Suprapubic skin (tissue), 4 donors: Measurements from ENCODE around the gene KIF6. TPM values are rescaled to one million over a fixed set of nuclear protein-coding genes. Genes with fewer than 3 reads are reported as not detected.

Source experiments
- DNase-seq, 2 donors: peaks; one replicate each; pipeline ENCODE4 v3.0.0-alpha.2; 2019; ENCODE audit warnings: low spot score in 2 of 2
- H3K27ac ChIP-seq: fragments of 200-600 bp; sonication (generic); one replicate; pipeline ENCODE4 v1.5.1; 2019
- H3K27me3 ChIP-seq: fragments of 200-600 bp; sonication (generic); one replicate; pipeline ENCODE4 v1.5.1; 2019
- H3K36me3 ChIP-seq: fragments of 200-600 bp; sonication (generic); one replicate; pipeline ENCODE4 v1.5.1; 2019
- H3K4me1 ChIP-seq: fragments of 200-600 bp; sonication (generic); one replicate; pipeline ENCODE4 v1.5.1; 2019
- H3K4me3 ChIP-seq: fragments of 200-600 bp; sonication (generic); one replicate; pipeline ENCODE4 v1.5.1; 2019; ENCODE audit warnings: mild to moderate bottlenecking
- H3K9me3 ChIP-seq: fragments of 200-600 bp; sonication (generic); one replicate; pipeline ENCODE4 v1.5.1; 2019
- CTCF ChIP-seq, 2 donors: fragments of 200-600 bp in 1 of 2; fragments of 450-650 bp in 1 of 2; sonication (generic) in 1 of 2; IDR thresholded peaks; one replicate each; pipeline ENCODE4 v1.5.1; 2016 to 2019; ENCODE audit warnings: antibody characterized with exemption in 2 of 2, mild to moderate bottlenecking in 1 of 2, moderate library complexity in 1 of 2
- EP300 ChIP-seq: sonication (generic); formaldehyde crosslinking; IDR thresholded peaks from one replicate; pipeline ENCODE4 v1.6.1; 2017; ENCODE audit warnings: antibody characterized with exemption
- POLR2A ChIP-seq, 2 donors: fragments of 450-650 bp; IDR thresholded peaks; one replicate each; pipeline ENCODE4 v1.6.1; 2017; ENCODE audit warnings: antibody characterized with exemption in 2 of 2, mild to moderate bottlenecking in 2 of 2, moderate library complexity in 2 of 2
- POLR2AphosphoS5 ChIP-seq, 3 donors: sonication (generic); formaldehyde crosslinking; IDR thresholded peaks; one replicate each; pipeline ENCODE4 v1.6.1; 2017; ENCODE audit warnings: antibody characterized with exemption in 3 of 3
- WGBS: methylation state at CpG from one replicate; pipeline ENCODE4 v1.1.5; 2018; 5-methylcytosine and 5-hydroxymethylcytosine counted together
- total RNA-seq, 4 donors: library from RNA; depleted of rRNA; stranded (reverse); fragments of >200 nt; gene quantifications; one replicate each; pipeline ENCODE4 v1.1.0, GENCODE V29; 2016

Gene KIF6
- total RNA-seq, 4 donors from 2014 or later, result 0.18 to 1.1 TPM; not detected in 2

DNA sequence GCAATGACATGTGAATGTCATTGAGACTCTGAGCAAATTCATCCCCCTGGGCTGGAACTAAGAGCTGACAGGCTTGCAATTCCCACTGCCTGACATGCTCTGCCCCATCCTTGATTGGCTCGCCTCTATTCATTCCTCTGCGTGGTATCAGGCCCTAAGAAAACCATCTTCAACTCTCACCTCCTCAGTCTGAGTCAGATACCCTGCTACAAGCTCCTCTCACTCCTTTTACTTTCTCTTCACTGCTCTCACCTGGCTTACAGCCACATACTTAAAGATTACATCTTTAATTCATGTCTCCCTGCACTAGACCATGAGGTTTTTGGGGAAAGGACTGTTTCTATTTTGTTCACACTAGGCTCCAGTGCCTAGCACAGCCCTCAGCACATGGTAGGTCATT is 131.6 kb downstream of the KIF6 start:
- Histone ChIP-seq H3K4me3 (no peak overlapping the region), H3K27ac (no peak overlapping the region), H3K36me3 (no peaks in the 10 kb centered on the region), H3K9me3 (no peaks in the 10 kb centered on the region), H3K27me3 (no peaks in the 10 kb centered on the region), H3K4me1 (no peaks in the 10 kb centered on the region)
- WGBS, result 71% methylated on average over 2 of the region's 2 CpGs
- TF ChIP-seq CTCF (IDR thresholded peaks at IDR 0.05) (no peak), EP300 (no peak), POLR2AphosphoS5 (IDR thresholded peaks at IDR 0.05) (no peak), POLR2A (IDR thresholded peaks at IDR 0.05) (no peak)
- DNase-seq, result no peak

- H3K4me3 ChIP-seq, result no peak overlapping the region
- TF ChIP-seq POLR2A (IDR thresholded peaks at IDR 0.05) (no peak), CTCF (IDR thresholded peaks at IDR 0.05) (no peak), POLR2AphosphoS5 (IDR thresholded peaks at IDR 0.05) (no peak), EP300 (no peak)
- WGBS, result 81% methylated on average over 5 of the region's 5 CpGs
- DNase-seq, result no peak
- H3K4me1 ChIP-seq, result no peaks in the 10 kb centered on the region
- no peaks in the 10 kb centered on the region for H3K36me3 ChIP-seq
- no peak overlapping the region for H3K27ac ChIP-seq
- no peaks in the 10 kb centered on the region for H3K9me3 ChIP-seq
- no peaks in the 10 kb centered on the region for H3K27me3 ChIP-seq
Measured at GRCh38 chr6:39590871-39591393, 134.3 kb downstream of the KIF6 start.

DNA sequence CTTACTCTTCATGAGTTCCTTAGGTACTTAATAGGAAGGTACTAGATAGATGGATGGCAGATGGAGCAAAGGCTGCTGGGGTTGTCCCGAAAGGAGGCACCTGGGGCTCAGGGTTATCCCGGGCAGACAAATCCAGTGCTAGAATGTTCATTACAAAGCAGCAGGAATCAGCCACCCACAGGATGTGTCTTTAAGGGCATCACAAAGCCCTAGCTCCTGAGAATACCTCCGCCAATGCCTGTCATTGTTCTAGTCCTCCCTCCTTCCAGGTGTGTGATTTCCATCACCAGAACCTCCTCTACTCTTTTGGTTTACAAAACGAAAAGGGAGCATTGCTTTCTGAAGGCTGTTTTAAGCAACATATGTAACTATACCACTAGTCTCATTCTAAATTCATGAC is 138.1 kb downstream of the KIF6 start:
- H3K4me3 ChIP-seq, result no peak overlapping the region
- no peaks in the 10 kb centered on the region for H3K36me3 ChIP-seq
- DNase-seq, result no peak
- 92% methylated on average over 4 of the region's 4 CpGs for WGBS
- H3K9me3 ChIP-seq, result no peaks in the 10 kb centered on the region
- H3K27ac ChIP-seq, result no peak overlapping the region
- no peaks in the 10 kb centered on the region for H3K27me3 ChIP-seq
- TF ChIP-seq POLR2AphosphoS5 (IDR thresholded peaks at IDR 0.05) (no peak), POLR2A (IDR thresholded peaks at IDR 0.05) (no peak), CTCF (IDR thresholded peaks at IDR 0.05) (no peak), EP300 (no peak)
- no peaks in the 10 kb centered on the region for H3K4me1 ChIP-seq

GRCh38 chr6:39585641-39586040 is 139.6 kb downstream of the KIF6 start:
- Histone ChIP-seq H3K36me3 (no peaks in the 10 kb centered on the region), H3K4me1 (no peaks in the 10 kb centered on the region), H3K27ac (no peak overlapping the region), H3K4me3 (no peak overlapping the region), H3K27me3 (no peaks in the 10 kb centered on the region), H3K9me3 (no peaks in the 10 kb centered on the region)
- no peak for TF ChIP-seq POLR2A (IDR thresholded peaks at IDR 0.05)
- no peak for TF ChIP-seq POLR2AphosphoS5 (IDR thresholded peaks at IDR 0.05)
- TF ChIP-seq CTCF (IDR thresholded peaks at IDR 0.05), result no peak
- TF ChIP-seq EP300, result no peak
- 100% methylated on average over 2 of the region's 2 CpGs for WGBS
- no peak for DNase-seq

DNA sequence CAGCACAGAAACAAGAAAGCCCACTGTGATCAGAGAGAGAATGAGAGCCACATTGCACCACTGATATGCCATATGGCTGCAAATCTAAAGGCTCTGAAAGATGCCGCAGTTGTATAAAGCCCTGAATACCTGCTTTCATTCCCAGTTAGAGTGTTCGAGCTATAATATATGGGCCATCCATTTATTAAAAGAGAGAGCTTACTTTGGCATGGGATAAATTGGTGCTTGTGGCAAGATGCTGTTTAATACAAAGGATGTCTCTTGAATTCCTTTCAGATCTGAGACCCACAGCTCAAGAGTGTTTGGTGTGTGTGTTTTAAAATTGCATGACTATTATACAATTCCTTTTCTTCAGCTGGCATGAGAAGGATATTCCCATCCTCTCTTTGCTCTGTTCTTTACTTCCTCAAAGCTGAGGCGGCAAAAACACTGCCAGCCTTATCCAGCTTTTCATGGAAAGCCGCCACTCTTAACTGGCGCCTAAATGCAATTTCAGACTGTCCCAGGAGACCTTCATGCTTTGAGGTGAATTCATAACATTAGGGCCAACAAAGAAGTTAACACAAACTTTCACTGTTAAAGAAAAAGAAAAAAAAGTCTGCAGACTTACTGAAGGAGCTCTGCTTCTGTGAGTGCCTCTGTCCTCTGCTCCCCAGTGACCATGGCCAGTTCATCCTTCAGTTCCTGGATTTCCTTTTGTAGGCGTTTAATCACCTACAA is 147.6 kb downstream of the KIF6 start:
- TF ChIP-seq EP300 (no peak), POLR2AphosphoS5 (IDR thresholded peaks at IDR 0.05) (no peak), CTCF (IDR thresholded peaks at IDR 0.05) (no peak), POLR2A (IDR thresholded peaks at IDR 0.05) (no peak)
- H3K4me1 ChIP-seq, result no peaks in the 10 kb centered on the region
- no peak overlapping the region for H3K4me3 ChIP-seq
- 75% methylated on average over 6 of the region's 6 CpGs for WGBS
- no peak overlapping the region for H3K27ac ChIP-seq
- no peak for DNase-seq
- no peaks in the 10 kb centered on the region for H3K9me3 ChIP-seq
- no peaks in the 10 kb centered on the region for H3K27me3 ChIP-seq
- no peaks in the 10 kb centered on the region for H3K36me3 ChIP-seq
